GM03348 (cell line): Measurements from ENCODE around the gene ZNF536.

Source experiments
- DNase-seq: peaks from one replicate; pipeline ENCODE4 v3.0.0; 2012; ENCODE audit warnings: low spot score

Gene ZNF536

GRCh38 chr19:30364866-30365800 lies 7.1 kb upstream of the ZNF536 start:
- DNase-seq: no peak

GRCh38 chr19:30366282-30366681 lies 5.9 kb upstream of the ZNF536 start:
- no peak for DNase-seq

GRCh38 chr19:30367006-30367405 lies 5.2 kb upstream of the ZNF536 start:
- DNase-seq: no peak

GRCh38 chr19:30367421-30367820 lies 4.8 kb upstream of the ZNF536 start:
- DNase-seq: no peak

GRCh38 chr19:30369833-30370232 lies 2.4 kb upstream of the ZNF536 start:
- DNase-seq: no peak

GRCh38 chr19:30371161-30371836 lies 885 bp upstream of the ZNF536 start:
- DNase-seq: no peak

- no peak for DNase-seq
Measured at GRCh38 chr19:30373593-30373992, 1.4 kb downstream of the ZNF536 start.

- no peak for DNase-seq
Measured at GRCh38 chr19:30374539-30374864, 2.3 kb downstream of the ZNF536 start.

- DNase-seq: peak; percentile 64
Measured at GRCh38 chr19:30374865-30375552, 2.8 kb downstream of the ZNF536 start.

- no peak for DNase-seq
Measured at GRCh38 chr19:30375553-30376031, 3.4 kb downstream of the ZNF536 start.

- DNase-seq: no peak
Measured at GRCh38 chr19:30376272-30376671, 4.1 kb downstream of the ZNF536 start.

- no peak for DNase-seq
Measured at GRCh38 chr19:30376826-30377425, 4.7 kb downstream of the ZNF536 start.

GRCh38 chr19:30378701-30379100 lies 6.5 kb downstream of the ZNF536 start:
- no peak for DNase-seq

- no peak for DNase-seq
Measured at GRCh38 chr19:30379841-30380610, 7.8 kb downstream of the ZNF536 start.

GRCh38 chr19:30381366-30381765 lies 9.2 kb downstream of the ZNF536 start:
- DNase-seq: no peak

- no peak for DNase-seq
Measured at GRCh38 chr19:30385174-30385573, 13.0 kb downstream of the ZNF536 start.

- no peak for DNase-seq
Measured at GRCh38 chr19:30385666-30386065, 13.5 kb downstream of the ZNF536 start.

GRCh38 chr19:30386551-30387143 lies 14.5 kb downstream of the ZNF536 start:
- no peak for DNase-seq

GRCh38 chr19:30387311-30388115 lies 15.3 kb downstream of the ZNF536 start:
- no peak for DNase-seq

- DNase-seq: no peak
Measured at GRCh38 chr19:30388327-30388726, 16.1 kb downstream of the ZNF536 start.
